CD4-positive, CD25-positive, alpha-beta regulatory T cell (primary cell): ENCODE measurements around the gene RNU6-9. TPM values are rescaled to one million over a fixed set of nuclear protein-coding genes. Genes with fewer than 3 reads are reported as not detected.
"Not testable (repeated sequence)": the region's sequence is repeated elsewhere in the genome, so short reads cannot be mapped to it uniquely, and the experiment has no call there.

Experiments used
- ATAC-seq, 2 donors: fragments of 150-1000 bp; cut with Tn5 transposase; one replicate each; pipeline ENCODE4 v1.10.0; 2021; ENCODE audit warnings: low read depth in 2 of 2, moderate number of reproducible peaks in 2 of 2, moderate library complexity in 1 of 2
- DNase-seq, 3 donors: peaks; one replicate each; pipeline versions ENCODE4 v3.0.0 to v3.0.0-alpha.2; 2012 to 2022; ENCODE audit warnings: mixed read lengths in 1 of 3
- H3K27ac ChIP-seq: one replicate; pipeline ENCODE4 v1.7.0; 2013; ENCODE audit warnings: mild to moderate bottlenecking, low read length; ENCODE audit not compliant: insufficient read depth, poor library complexity, severe bottlenecking
- H3K27me3 ChIP-seq: one replicate; pipeline ENCODE4 v1.7.0; 2013; ENCODE audit warnings: low read length; ENCODE audit not compliant: control insufficient read depth, insufficient read depth
- H3K36me3 ChIP-seq: one replicate; pipeline ENCODE4 v1.7.0; 2013; ENCODE audit warnings: mild to moderate bottlenecking, low read length, moderate library complexity; ENCODE audit not compliant: control insufficient read depth, insufficient read depth
- H3K4me1 ChIP-seq: 2 replicates; pipeline ENCODE4 v1.7.0; 2013; ENCODE audit warnings: mild to moderate bottlenecking, low read length; ENCODE audit not compliant: insufficient read depth, control insufficient read depth, poor library complexity, severe bottlenecking
- H3K4me3 ChIP-seq: one replicate; pipeline ENCODE4 v1.7.0; 2013; ENCODE audit warnings: low read depth, mild to moderate bottlenecking, low read length, moderate library complexity
- H3K9me3 ChIP-seq, 2 experiments: 1 replicate in 1 of 2; 2 replicates in 1 of 2; pipeline ENCODE4 v1.7.0; 2013; ENCODE audit warnings: low read length in 2 of 2, mild to moderate bottlenecking in 1 of 2, moderate library complexity in 1 of 2; ENCODE audit not compliant: control insufficient read depth in 2 of 2
- H3K27ac Mint-ChIP-seq, 3 donors: one replicate each; pipeline ENCODE4 v1.8.0; 2020 to 2022; ENCODE audit warnings: mild to moderate bottlenecking in 3 of 3, mixed read lengths in 3 of 3, moderate library complexity in 2 of 3
- H3K27me3 Mint-ChIP-seq: one replicate; pipeline ENCODE4 v1.8.0; 2022; ENCODE audit warnings: mild to moderate bottlenecking, mixed read lengths
- H3K36me3 Mint-ChIP-seq: one replicate; pipeline ENCODE4 v1.8.0; 2020; ENCODE audit warnings: mixed read lengths
- H3K4me1 Mint-ChIP-seq, 4 donors: one replicate each; pipeline ENCODE4 v1.8.0; 2020 to 2022; ENCODE audit warnings: mixed read lengths in 4 of 4, mild to moderate bottlenecking in 1 of 4
- H3K4me3 Mint-ChIP-seq, 4 donors: one replicate each; pipeline ENCODE4 v1.8.0; 2020 to 2022; ENCODE audit warnings: mild to moderate bottlenecking in 4 of 4, mixed read lengths in 4 of 4, moderate library complexity in 3 of 4
- H3K9me3 Mint-ChIP-seq, 7 donors: one replicate each; pipeline ENCODE4 v1.8.0; 2020 to 2022; ENCODE audit warnings: mixed read lengths in 7 of 7, mild to moderate bottlenecking in 3 of 7, moderate library complexity in 2 of 7
- polyA plus RNA-seq, 4 donors: library from polyadenylated mRNA; unstranded; fragments of 300-500 nt; fragmentation: Illumina TruSeq; gene quantifications; one replicate each; pipeline ENCODE4 v1.2.3, GENCODE V29; 2021
- total RNA-seq: library from RNA; stranded (reverse); gene quantifications from one replicate; pipeline ENCODE4 v1.2.3, GENCODE V29; 2022

RNU6-9 gene
- total and polyA plus RNA-seq, 5 donors from 2014 or later = not detected

DNA sequence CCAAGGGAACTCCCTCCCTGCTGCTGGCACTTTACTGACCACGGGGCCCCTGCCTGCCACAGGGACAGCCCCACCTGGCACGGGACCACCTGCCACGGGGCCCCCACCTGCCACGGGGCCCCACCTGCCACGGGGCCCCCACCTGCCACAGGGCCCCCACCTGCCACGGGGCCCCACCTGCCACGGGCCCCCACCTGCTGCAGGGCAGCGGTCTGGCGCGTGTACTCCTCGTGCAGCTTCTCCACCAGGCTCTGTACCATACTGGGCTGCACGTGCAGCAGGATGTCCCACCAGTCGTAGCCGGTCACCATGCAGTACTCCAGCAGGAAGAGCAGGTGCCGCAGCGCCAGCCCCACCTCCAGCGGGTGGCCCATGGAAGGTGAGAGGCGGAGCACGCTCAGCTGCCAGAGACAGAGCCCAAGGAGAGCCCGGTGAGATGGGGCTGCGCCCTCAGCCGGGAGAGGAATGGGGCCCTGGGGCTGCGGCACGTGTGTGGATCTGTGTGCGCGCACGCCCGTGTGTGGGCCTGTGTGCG, 16.4 kb upstream of the RNU6-9 start:
- H3K4me3 Mint-ChIP-seq = no peak overlapping the region
- peaks cover 4% of the 10 kb centered on the region for H3K36me3 Mint-ChIP-seq
- H3K9me3 ChIP-seq = no peaks in the 10 kb centered on the region
- ATAC-seq (no peak), DNase-seq (no peak)
- no peaks in the 10 kb centered on the region for H3K27me3 ChIP-seq
- no peak overlapping the region for H3K27ac ChIP-seq
- peaks cover 25% of the 10 kb centered on the region for H3K36me3 ChIP-seq
- H3K27me3 Mint-ChIP-seq = peaks cover 5% of the 10 kb centered on the region
- peaks cover 0 to 14% (median 3%) of the 10 kb centered on the region in 4 donors for H3K4me1 Mint-ChIP-seq
- H3K9me3 Mint-ChIP-seq = peaks cover 0 to 3% (median 0%) of the 10 kb centered on the region in 7 donors
- no peak overlapping the region for H3K4me3 ChIP-seq
- peaks cover 13% of the 10 kb centered on the region for H3K4me1 ChIP-seq
- peak overlapping the region in 1 of 3 donors; percentile 89 for H3K27ac Mint-ChIP-seq

GRCh38 chr19:877992-878660, 15.2 kb upstream of the RNU6-9 start:
- H3K4me3 ChIP-seq, H3K27me3 Mint-ChIP-seq, H3K9me3 Mint-ChIP-seq, H3K36me3 Mint-ChIP-seq, H3K27ac ChIP-seq, H3K4me1 Mint-ChIP-seq, H3K27me3 ChIP-seq, H3K4me1 ChIP-seq, H3K9me3 ChIP-seq, ATAC-seq, H3K4me3 Mint-ChIP-seq, DNase-seq: not testable (repeated sequence)
- peaks cover 35% of the 10 kb centered on the region for H3K36me3 ChIP-seq
- H3K27ac Mint-ChIP-seq = peak overlapping the region in 1 of 3 donors; percentile 26

DNA sequence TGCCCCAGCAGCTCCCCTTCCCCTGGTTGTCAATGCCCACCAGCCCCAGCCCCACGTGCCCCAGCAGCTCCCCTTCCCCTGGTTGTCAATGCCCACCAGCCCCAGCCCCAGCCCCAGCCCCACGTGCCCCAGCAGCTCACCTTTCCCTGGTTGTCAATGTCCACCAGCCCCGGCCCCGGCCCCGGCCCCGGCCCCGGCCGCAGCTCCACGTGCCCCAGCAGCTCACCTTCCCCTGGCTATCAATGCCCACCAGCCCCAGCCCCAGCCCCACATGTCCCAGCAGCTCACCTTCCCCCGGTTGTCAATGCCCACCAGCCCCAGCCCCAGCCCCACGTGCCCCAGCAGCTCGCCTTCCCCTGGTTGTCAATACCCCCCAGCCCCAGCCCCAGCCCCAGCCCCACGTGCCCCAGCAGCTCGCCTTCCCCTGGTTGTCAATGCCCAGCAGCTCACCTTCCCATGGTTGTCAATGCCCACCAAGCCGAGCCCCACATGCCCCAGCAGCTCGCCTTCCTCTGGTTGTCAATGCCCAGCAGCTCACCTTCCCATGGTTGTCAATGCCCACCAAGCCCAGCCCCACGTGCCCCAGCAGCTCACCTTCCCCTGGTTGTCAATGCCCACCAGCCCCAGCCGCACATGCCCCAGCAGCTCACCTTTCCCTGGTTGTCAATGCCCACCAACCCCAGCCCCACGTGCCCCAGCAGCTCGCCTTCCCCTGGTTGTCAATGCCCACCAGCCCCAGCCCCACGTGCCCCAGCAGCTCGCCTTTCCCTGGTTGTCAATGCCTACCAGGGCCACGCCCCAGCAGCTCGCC, 14.3 kb upstream of the RNU6-9 start:
- not testable (repeated sequence) for ATAC-seq
- peak overlapping the region in 2 of 3 donors; percentile 1 to 86 for H3K27ac Mint-ChIP-seq

DNA sequence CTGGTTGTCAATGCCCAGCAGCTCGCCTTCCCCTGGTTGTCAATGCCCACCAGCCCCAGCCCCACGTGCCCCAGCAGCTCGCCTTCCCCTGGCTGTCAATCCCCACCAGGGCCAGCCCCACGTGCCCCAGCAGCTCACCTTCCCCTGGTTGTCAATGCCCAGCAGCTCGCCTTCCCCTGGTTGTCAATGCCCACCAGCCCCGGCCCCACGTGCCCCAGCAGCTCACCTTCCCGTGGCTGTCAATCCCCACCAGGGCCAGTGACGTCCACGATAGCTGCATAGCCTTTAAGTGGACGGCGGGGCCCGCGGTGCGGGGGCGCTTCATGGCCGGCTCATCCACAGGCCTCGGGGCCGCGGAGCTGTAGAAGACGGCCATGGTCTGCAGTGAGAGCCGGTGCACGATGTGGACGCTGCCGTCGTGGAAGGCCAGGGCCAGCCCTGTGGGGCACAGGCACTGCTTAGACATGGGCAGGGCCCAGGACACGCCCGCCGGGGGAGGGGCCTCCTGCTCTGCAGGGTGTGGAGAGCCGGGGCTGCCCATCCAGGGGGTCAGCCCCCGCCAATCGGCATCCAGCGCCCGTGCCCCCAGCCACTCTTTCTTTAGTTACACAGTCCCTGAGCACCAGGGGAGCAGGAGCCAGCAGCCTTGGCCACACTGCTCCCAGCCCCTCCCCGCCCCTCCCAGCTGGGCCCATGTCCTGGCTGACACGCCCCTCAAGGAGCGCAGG, 13.4 kb upstream of the RNU6-9 start:
- Histone ChIP-seq H3K4me3 (no peak overlapping the region), H3K36me3 (peaks cover 42% of the 10 kb centered on the region), H3K4me1 (no peaks in the 10 kb centered on the region), H3K27me3 (no peaks in the 10 kb centered on the region), H3K9me3 (no peaks in the 10 kb centered on the region), H3K27ac (no peak overlapping the region)
- no peak for DNase-seq
- Mint-ChIP-seq H3K4me3 (no peak overlapping the region), H3K27ac (peak overlapping the region in 1 of 3 donors; percentile 86), H3K9me3 (no peaks in the 10 kb centered on the region), H3K4me1 (peaks cover 0 to 3% (median 0%) of the 10 kb centered on the region in 4 donors), H3K36me3 (peaks cover 4% of the 10 kb centered on the region), H3K27me3 (no peaks in the 10 kb centered on the region)
- ATAC-seq = no peak

More for the DNA sequence above, 14.3 kb upstream of the RNU6-9 start:
- not testable (repeated sequence) for H3K4me3 Mint-ChIP-seq, H3K9me3 ChIP-seq, H3K36me3 Mint-ChIP-seq, H3K27me3 ChIP-seq, DNase-seq, H3K4me3 ChIP-seq, H3K27ac ChIP-seq, H3K4me1 Mint-ChIP-seq, H3K9me3 Mint-ChIP-seq, H3K4me1 ChIP-seq, H3K27me3 Mint-ChIP-seq
- peaks cover 39% of the 10 kb centered on the region for H3K36me3 ChIP-seq

DNA sequence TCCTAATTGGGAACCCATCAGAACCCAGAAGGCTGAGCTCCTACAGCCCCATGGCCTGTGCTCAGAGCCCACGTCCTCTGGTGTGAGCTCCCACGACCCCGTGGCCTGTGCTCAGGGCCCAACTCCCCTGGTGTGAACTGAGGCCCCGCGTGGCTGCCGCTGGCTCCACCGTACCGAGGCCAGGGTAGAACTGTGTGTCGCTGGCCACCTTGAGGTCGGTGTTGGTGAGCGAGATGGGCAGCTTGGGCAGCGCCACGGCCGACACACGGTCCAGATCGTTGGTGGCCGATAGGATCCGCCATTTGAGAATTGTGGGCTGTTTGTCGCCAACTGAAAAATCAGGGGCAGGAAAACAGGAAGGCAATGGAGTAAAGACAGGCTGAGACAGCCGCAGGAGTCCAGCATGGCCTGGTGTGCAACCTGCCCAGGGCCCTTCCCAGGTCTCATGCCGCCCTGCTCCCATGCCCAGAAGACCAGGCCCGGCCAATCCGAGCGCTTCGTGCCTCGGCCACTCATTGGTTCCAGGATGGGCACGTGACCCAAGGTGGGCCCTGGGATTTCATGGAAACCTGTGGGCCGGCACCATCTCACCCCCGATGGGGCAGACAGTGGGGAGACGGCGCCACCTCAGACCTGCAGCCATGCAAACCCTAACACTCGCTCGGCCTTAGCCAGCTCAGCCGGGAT, 11.8 kb upstream of the RNU6-9 start:
- H3K9me3 ChIP-seq = no peaks in the 10 kb centered on the region
- peaks cover 45% of the 10 kb centered on the region for H3K36me3 ChIP-seq
- peaks cover 0 to 2% (median 0%) of the 10 kb centered on the region in 4 donors for H3K4me1 Mint-ChIP-seq
- H3K4me3 ChIP-seq = no peak overlapping the region
- no peak overlapping the region for H3K4me3 Mint-ChIP-seq
- H3K27me3 ChIP-seq = no peaks in the 10 kb centered on the region
- H3K27ac Mint-ChIP-seq = no peak overlapping the region
- ATAC-seq (no peak), DNase-seq (no peak)
- no peaks in the 10 kb centered on the region for H3K4me1 ChIP-seq
- H3K27ac ChIP-seq = no peak overlapping the region
- no peaks in the 10 kb centered on the region for H3K27me3 Mint-ChIP-seq
- no peaks in the 10 kb centered on the region for H3K36me3 Mint-ChIP-seq
- H3K9me3 Mint-ChIP-seq = no peaks in the 10 kb centered on the region

- no peaks in the 10 kb centered on the region for H3K27me3 Mint-ChIP-seq
- peaks cover 0 to 8% (median 0%) of the 10 kb centered on the region in 4 donors for H3K4me1 Mint-ChIP-seq
- no peak for ATAC-seq
- no peaks in the 10 kb centered on the region for H3K9me3 Mint-ChIP-seq
- no peak overlapping the region for H3K4me3 ChIP-seq
- no peaks in the 10 kb centered on the region for H3K4me1 ChIP-seq
- no peaks in the 10 kb centered on the region for H3K36me3 Mint-ChIP-seq
- H3K27me3 ChIP-seq = no peaks in the 10 kb centered on the region
- DNase-seq = no peak
- H3K4me3 Mint-ChIP-seq = no peak overlapping the region
- H3K36me3 ChIP-seq = peaks cover 51% of the 10 kb centered on the region
- H3K9me3 ChIP-seq = no peaks in the 10 kb centered on the region
- H3K27ac ChIP-seq = no peak overlapping the region
- H3K27ac Mint-ChIP-seq = no peak overlapping the region
Measured at GRCh38 chr19:882871-883497, 10.3 kb upstream of the RNU6-9 start.

GRCh38 chr19:883661-884211, 9.5 kb upstream of the RNU6-9 start:
- no peak overlapping the region for H3K27ac ChIP-seq
- Mint-ChIP-seq H3K27ac (no peak overlapping the region), H3K27me3 (no peaks in the 10 kb centered on the region), H3K9me3 (no peaks in the 10 kb centered on the region), H3K36me3 (no peaks in the 10 kb centered on the region), H3K4me1 (peaks cover 0 to 13% (median 0%) of the 10 kb centered on the region in 4 donors), H3K4me3 (no peak overlapping the region)
- ATAC-seq (no peak), DNase-seq (no peak)
- no peaks in the 10 kb centered on the region for H3K9me3 ChIP-seq
- H3K4me3 ChIP-seq = no peak overlapping the region
- H3K36me3 ChIP-seq = peaks cover 54% of the 10 kb centered on the region
- no peaks in the 10 kb centered on the region for H3K27me3 ChIP-seq
- no peaks in the 10 kb centered on the region for H3K4me1 ChIP-seq
